Liver (tissue), 9 donors: Measurements from ENCODE around the gene TBC1D24. TPM values are rescaled to one million over a fixed set of nuclear protein-coding genes. Genes with fewer than 3 reads are reported as not detected.
A peak's percentile ranks its signal among the peaks of the same experiment; 100 is the strongest.

Experiments used
- DNase-seq: peaks from one replicate; pipeline ENCODE4 v3.0.0-alpha.2; 2017; ENCODE audit warnings: low spot score
- H3K27ac ChIP-seq, 2 donors: one replicate each; pipeline ENCODE4 v1.7.0; 2013; ENCODE audit warnings: inconsistent platforms in 2 of 2, low read length in 2 of 2, control low read depth in 1 of 2, low read depth in 1 of 2, mild to moderate bottlenecking in 1 of 2
- H3K27me3 ChIP-seq, 4 donors: one replicate each; pipeline versions ENCODE4 v1.6.1 to v1.7.0; 2013; ENCODE audit warnings: low read length in 3 of 4, inconsistent platforms in 1 of 4, mild to moderate bottlenecking in 1 of 4, moderate library complexity in 1 of 4; ENCODE audit not compliant: control insufficient read depth in 4 of 4, insufficient read depth in 4 of 4
- H3K36me3 ChIP-seq, 4 donors: one replicate each; pipeline versions ENCODE4 v1.6.1 to v1.7.0; 2013; ENCODE audit warnings: low read length in 3 of 4, mild to moderate bottlenecking in 3 of 4, low read depth in 1 of 4, moderate library complexity in 1 of 4; ENCODE audit not compliant: control insufficient read depth in 4 of 4, insufficient read depth in 3 of 4
- H3K4me1 ChIP-seq, 4 donors: one replicate each; pipeline versions ENCODE4 v1.6.1 to v1.7.0; 2013; ENCODE audit warnings: low read length in 3 of 4, mild to moderate bottlenecking in 3 of 4, moderate library complexity in 1 of 4; ENCODE audit not compliant: control insufficient read depth in 4 of 4, insufficient read depth in 4 of 4
- H3K4me3 ChIP-seq, 3 donors: one replicate each; pipeline versions ENCODE4 v1.6.1 to v1.7.0; 2013; ENCODE audit warnings: low read length in 3 of 3, control low read depth in 1 of 3, low read depth in 1 of 3, mild to moderate bottlenecking in 1 of 3
- H3K9ac ChIP-seq, 2 donors: one replicate each; pipeline ENCODE4 v1.7.0; 2013; ENCODE audit warnings: low read length in 2 of 2, mild to moderate bottlenecking in 2 of 2, moderate library complexity in 2 of 2, control low read depth in 1 of 2, low read depth in 1 of 2
- H3K9me3 ChIP-seq, 4 donors: one replicate each; pipeline versions ENCODE4 v1.6.1 to v1.7.0; 2013; ENCODE audit warnings: low read length in 3 of 4; ENCODE audit not compliant: control insufficient read depth in 4 of 4
- EGR1 ChIP-seq, 2 donors: IDR thresholded peaks; 2 replicates each; pipeline ENCODE4 v1.6.1; 2016 to 2018; ENCODE audit warnings: antibody characterized with exemption in 2 of 2, low read depth in 2 of 2
- FOXA1 ChIP-seq: IDR thresholded peaks from 2 replicates; pipeline ENCODE4 v1.6.1; 2016; ENCODE audit warnings: antibody characterized with exemption
- FOXA2 ChIP-seq: IDR thresholded peaks from 2 replicates; pipeline ENCODE4 v1.6.1; 2016; ENCODE audit warnings: antibody characterized with exemption
- GABPA ChIP-seq, 2 donors: IDR thresholded peaks in 1 of 2; conservative IDR thresholded peaks in 1 of 2; 2 replicates each; pipeline ENCODE4 v1.6.1; 2016; ENCODE audit warnings: antibody characterized with exemption in 2 of 2, mild to moderate bottlenecking in 1 of 2, moderate library complexity in 1 of 2
- HNF4A ChIP-seq, 2 donors: conservative IDR thresholded peaks; 2 replicates each; pipeline ENCODE4 v1.6.1; 2016; ENCODE audit warnings: antibody characterized with exemption in 2 of 2, mild to moderate bottlenecking in 2 of 2
- HNF4G ChIP-seq: IDR thresholded peaks from 2 replicates; pipeline ENCODE4 v1.6.1; 2016; ENCODE audit warnings: antibody characterized with exemption
- JUND ChIP-seq, 2 donors: IDR thresholded peaks; 2 replicates each; pipeline ENCODE4 v1.6.1; 2016; ENCODE audit warnings: antibody characterized with exemption in 2 of 2
- NR2F2 ChIP-seq: IDR thresholded peaks from 2 replicates; pipeline ENCODE4 v1.6.1; 2016; ENCODE audit warnings: antibody characterized with exemption
- RAD21 ChIP-seq, 2 donors: IDR thresholded peaks; 2 replicates each; pipeline ENCODE4 v1.6.1; 2016; ENCODE audit warnings: antibody characterized with exemption in 2 of 2, mild to moderate bottlenecking in 2 of 2
- RXRA ChIP-seq, 2 donors: IDR thresholded peaks; 2 replicates each; pipeline ENCODE4 v1.6.1; 2017 to 2018; ENCODE audit warnings: antibody characterized with exemption in 2 of 2, mild to moderate bottlenecking in 1 of 2
- SP1 ChIP-seq: IDR thresholded peaks from 2 replicates; pipeline ENCODE4 v1.6.1; 2018; ENCODE audit warnings: antibody characterized with exemption, mild to moderate bottlenecking
- TAF1 ChIP-seq: conservative IDR thresholded peaks from 2 replicates; pipeline ENCODE4 v1.6.1; 2016; ENCODE audit warnings: antibody characterized with exemption, mild to moderate bottlenecking
- YY1 ChIP-seq: IDR thresholded peaks from 2 replicates; pipeline ENCODE4 v1.6.1; 2016; ENCODE audit warnings: antibody characterized with exemption, mild to moderate bottlenecking
- WGBS: extraction: QIAGEN DNeasy Blood & Tissue Kit; methylation state at CpG from one replicate; pipeline ENCODE4 v1.1.7; 2013; 5-methylcytosine and 5-hydroxymethylcytosine counted together
- polyA plus RNA-seq, 2 donors: library from polyadenylated mRNA; stranded (reverse) in 1 of 2; unstranded in 1 of 2; fragments of 200-250 nt in 1 of 2; fragments of >200 nt in 1 of 2; fragmentation: Nextera tagmentation in 1 of 2; extraction: Ambion mirVana in 1 of 2; gene quantifications; one replicate each; pipeline versions ENCODE4 v1.2.1 to v1.2.3, GENCODE V29; 2013 to 2015
- total RNA-seq, 2 donors: library from RNA; depleted of rRNA; stranded (reverse); fragments of >200 nt; gene quantifications; one replicate each; pipeline ENCODE4 v1.2.3, GENCODE V29; 2014
- TF ChIP-seq, protein P1 (sequence below): fragments of 150-350 bp; IDR thresholded peaks from 2 replicates; pipeline ENCODE4 v1.5.1; 2017; ENCODE audit warnings: improper control_type of control experiment, low read depth, low read length; ENCODE audit not compliant: missing input control
- TF ChIP-seq, protein P2 (sequence below): IDR thresholded peaks from 2 replicates; pipeline ENCODE4 v1.6.1; 2016; ENCODE audit warnings: antibody characterized with exemption
- TF ChIP-seq, protein P3 (sequence below): IDR thresholded peaks from 2 replicates; pipeline ENCODE4 v1.6.1; 2016; ENCODE audit warnings: antibody characterized with exemption
- TF ChIP-seq, protein P4 (sequence below): IDR thresholded peaks from 2 replicates; pipeline ENCODE4 v1.6.1; 2016; ENCODE audit warnings: antibody characterized with exemption
- donor health status: healthy.
- donor health status: healthy.
- donor health status: healthy.
- donor health status: healthy.
- donor health status: healthy.

Gene TBC1D24
- total and polyA plus RNA-seq, 4 donors, result 8.4 to 22.3 (median 11.5) TPM

DNA sequence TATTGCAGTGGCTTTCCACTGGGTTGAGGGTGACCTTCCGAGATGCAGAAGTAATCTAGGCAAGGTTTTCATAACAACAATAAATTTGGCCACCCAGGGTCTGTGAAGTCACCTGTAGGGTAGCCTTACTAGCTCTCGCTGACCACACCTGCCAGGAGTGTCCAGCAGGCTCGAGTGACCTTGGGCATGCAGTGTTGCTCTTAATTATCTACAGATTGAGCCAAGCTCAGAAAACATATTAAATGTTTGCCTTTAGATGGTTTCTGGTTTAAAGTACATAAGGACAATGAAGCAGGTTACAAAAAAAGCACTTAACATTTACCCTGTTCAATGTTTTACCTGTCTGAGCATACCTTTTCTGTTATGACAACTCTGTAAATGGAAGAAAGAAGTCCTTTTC is 1.8 kb downstream of the TBC1D24 start:
- H3K4me1 ChIP-seq, result peaks cover 23 to 57% (median 43%) of the 10 kb centered on the region in 4 donors
- H3K36me3 ChIP-seq, result no peaks in the 10 kb centered on the region

DNA sequence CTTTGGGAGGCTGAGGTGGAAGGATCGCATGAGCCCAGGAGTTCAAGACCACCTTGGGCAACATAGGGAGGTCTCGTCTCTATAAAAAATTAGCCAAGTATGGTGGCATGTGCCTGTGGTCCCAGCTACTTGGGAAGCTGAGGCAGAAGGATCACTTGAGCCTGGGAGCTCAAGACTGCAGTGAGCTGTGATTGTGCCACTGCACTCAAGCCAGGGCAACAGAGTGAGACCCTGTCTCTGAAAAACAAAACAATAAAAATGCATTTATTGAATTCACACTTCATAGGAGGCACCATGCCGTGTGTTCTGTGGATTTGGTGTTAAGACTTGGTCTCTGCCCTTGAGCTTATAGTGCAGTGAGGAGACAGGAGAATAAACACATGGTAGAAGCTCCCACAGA is 2.4 kb downstream of the TBC1D24 start:
- 94% methylated on average over 3 of the region's 3 CpGs for WGBS
- DNase-seq, result no peak
- TF ChIP-seq JUND (IDR thresholded peaks at IDR 0.05) (no peak), RAD21 (IDR thresholded peaks at IDR 0.05) (no peak), HNF4G (no peak), FOXA2 (no peak), HNF4A (conservative IDR thresholded peaks at IDR 0.05) (no peak)
- TF ChIP-seq, protein P1, sequence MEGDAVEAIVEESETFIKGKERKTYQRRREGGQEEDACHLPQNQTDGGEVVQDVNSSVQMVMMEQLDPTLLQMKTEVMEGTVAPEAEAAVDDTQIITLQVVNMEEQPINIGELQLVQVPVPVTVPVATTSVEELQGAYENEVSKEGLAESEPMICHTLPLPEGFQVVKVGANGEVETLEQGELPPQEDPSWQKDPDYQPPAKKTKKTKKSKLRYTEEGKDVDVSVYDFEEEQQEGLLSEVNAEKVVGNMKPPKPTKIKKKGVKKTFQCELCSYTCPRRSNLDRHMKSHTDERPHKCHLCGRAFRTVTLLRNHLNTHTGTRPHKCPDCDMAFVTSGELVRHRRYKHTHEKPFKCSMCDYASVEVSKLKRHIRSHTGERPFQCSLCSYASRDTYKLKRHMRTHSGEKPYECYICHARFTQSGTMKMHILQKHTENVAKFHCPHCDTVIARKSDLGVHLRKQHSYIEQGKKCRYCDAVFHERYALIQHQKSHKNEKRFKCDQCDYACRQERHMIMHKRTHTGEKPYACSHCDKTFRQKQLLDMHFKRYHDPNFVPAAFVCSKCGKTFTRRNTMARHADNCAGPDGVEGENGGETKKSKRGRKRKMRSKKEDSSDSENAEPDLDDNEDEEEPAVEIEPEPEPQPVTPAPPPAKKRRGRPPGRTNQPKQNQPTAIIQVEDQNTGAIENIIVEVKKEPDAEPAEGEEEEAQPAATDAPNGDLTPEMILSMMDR, result no peak
- TF ChIP-seq, protein P2, sequence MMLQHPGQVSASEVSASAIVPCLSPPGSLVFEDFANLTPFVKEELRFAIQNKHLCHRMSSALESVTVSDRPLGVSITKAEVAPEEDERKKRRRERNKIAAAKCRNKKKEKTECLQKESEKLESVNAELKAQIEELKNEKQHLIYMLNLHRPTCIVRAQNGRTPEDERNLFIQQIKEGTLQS, result no peak
- Histone ChIP-seq H3K36me3 (no peaks in the 10 kb centered on the region), H3K27ac (no peak overlapping the region), H3K4me3 (no peak overlapping the region), H3K9ac (no peak overlapping the region), H3K9me3 (no peaks in the 10 kb centered on the region), H3K27me3 (no peaks in the 10 kb centered on the region), H3K4me1 (peaks cover 19 to 56% (median 40%) of the 10 kb centered on the region in 4 donors)

More for the DNA sequence above, 1.8 kb downstream of the TBC1D24 start:
- no peak for DNase-seq
- 38% methylated on average over 3 of the region's 3 CpGs for WGBS
- H3K27me3 ChIP-seq, result no peaks in the 10 kb centered on the region
- no peak overlapping the region for H3K9ac ChIP-seq
- peak overlapping the region in 1 of 2 donors; percentile 6 for H3K27ac ChIP-seq
- H3K4me3 ChIP-seq, result no peak overlapping the region
- no peaks in the 10 kb centered on the region for H3K9me3 ChIP-seq
- TF ChIP-seq HNF4A (conservative IDR thresholded peaks at IDR 0.05), result peak; percentile 36 to 52
- TF ChIP-seq FOXA2, result peak; percentile 21
- TF ChIP-seq JUND (IDR thresholded peaks at IDR 0.05), result no peak
- TF ChIP-seq RXRA (IDR thresholded peaks at IDR 0.05), result peak in 1 of 2 donors; percentile 52

DNA sequence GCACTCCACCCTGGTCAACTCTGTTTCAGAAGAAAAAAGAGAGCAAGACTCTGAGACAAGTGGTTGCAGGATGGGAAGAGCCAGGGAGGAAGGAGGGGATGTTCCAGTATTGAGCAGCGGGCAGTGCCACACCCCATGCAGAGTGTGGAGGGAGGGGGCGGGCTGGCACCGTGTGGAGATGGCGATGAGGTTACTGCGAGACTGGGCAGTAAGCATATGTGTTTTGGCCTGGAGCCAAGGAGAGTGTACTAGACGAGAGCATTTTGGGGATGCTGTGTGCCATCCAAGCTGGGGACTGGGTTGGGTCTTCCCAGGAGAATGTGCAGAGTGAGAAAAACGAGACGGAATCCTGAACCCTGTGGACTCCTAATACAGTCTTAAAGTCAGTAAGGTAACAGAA is 3.4 kb downstream of the TBC1D24 start:
- H3K4me3 ChIP-seq, result no peak overlapping the region
- H3K4me1 ChIP-seq, result peaks cover 17 to 56% (median 37%) of the 10 kb centered on the region in 4 donors
- no peak overlapping the region for H3K9ac ChIP-seq
- no peak for DNase-seq
- H3K27ac ChIP-seq, result no peak overlapping the region
- H3K27me3 ChIP-seq, result no peaks in the 10 kb centered on the region
- WGBS, result 66% methylated on average over 8 of the region's 8 CpGs
- H3K36me3 ChIP-seq, result no peaks in the 10 kb centered on the region
- no peaks in the 10 kb centered on the region for H3K9me3 ChIP-seq
- TF ChIP-seq RAD21 (IDR thresholded peaks at IDR 0.05), result no peak
- TF ChIP-seq, protein P3, sequence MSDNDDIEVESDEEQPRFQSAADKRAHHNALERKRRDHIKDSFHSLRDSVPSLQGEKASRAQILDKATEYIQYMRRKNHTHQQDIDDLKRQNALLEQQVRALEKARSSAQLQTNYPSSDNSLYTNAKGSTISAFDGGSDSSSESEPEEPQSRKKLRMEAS, result no peak
- TF ChIP-seq YY1, result no peak
- TF ChIP-seq, protein P4, sequence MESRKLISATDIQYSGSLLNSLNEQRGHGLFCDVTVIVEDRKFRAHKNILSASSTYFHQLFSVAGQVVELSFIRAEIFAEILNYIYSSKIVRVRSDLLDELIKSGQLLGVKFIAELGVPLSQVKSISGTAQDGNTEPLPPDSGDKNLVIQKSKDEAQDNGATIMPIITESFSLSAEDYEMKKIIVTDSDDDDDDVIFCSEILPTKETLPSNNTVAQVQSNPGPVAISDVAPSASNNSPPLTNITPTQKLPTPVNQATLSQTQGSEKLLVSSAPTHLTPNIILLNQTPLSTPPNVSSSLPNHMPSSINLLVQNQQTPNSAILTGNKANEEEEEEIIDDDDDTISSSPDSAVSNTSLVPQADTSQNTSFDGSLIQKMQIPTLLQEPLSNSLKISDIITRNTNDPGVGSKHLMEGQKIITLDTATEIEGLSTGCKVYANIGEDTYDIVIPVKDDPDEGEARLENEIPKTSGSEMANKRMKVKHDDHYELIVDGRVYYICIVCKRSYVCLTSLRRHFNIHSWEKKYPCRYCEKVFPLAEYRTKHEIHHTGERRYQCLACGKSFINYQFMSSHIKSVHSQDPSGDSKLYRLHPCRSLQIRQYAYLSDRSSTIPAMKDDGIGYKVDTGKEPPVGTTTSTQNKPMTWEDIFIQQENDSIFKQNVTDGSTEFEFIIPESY, result no peak
- TF ChIP-seq, protein P1, result no peak
- no peak for TF ChIP-seq FOXA1
- no peak for TF ChIP-seq RXRA (IDR thresholded peaks at IDR 0.05)
- TF ChIP-seq HNF4G, result no peak
- TF ChIP-seq SP1, result no peak
- TF ChIP-seq FOXA2, result no peak
- TF ChIP-seq JUND (IDR thresholded peaks at IDR 0.05), result no peak
- TF ChIP-seq GABPA (IDR thresholded peaks at IDR 0.05 in 1 of 2, conservative IDR thresholded peaks at IDR 0.05 in 1 of 2), result no peak
- no peak for TF ChIP-seq NR2F2
- TF ChIP-seq TAF1, result no peak
- TF ChIP-seq EGR1 (IDR thresholded peaks at IDR 0.05; ENCODE audit: low read depth in 2 of 2), result no peak
- TF ChIP-seq, protein P2, result no peak
- TF ChIP-seq HNF4A (conservative IDR thresholded peaks at IDR 0.05), result no peak
